GM19025 (cell line): ENCODE measurements around the gene DEPDC5.

Experiments
- ATAC-seq: cut with Tn5 transposase; IDR thresholded peaks from one replicate; pipeline ENCODE4 v1.9.1; 2021; ENCODE audit warnings: mild to moderate bottlenecking, low read depth, moderate library complexity; ENCODE audit not compliant: unreplicated experiment

The DEPDC5 gene

GRCh38 chr22:31883989-31884388 lies 130.2 kb downstream of the DEPDC5 start:
- ATAC-seq = no peak

GRCh38 chr22:31891366-31892079 lies 137.7 kb downstream of the DEPDC5 start:
- no peak for ATAC-seq

GRCh38 chr22:31892080-31892433 lies 138.2 kb downstream of the DEPDC5 start:
- no peak for ATAC-seq

- ATAC-seq = no peak
Measured at GRCh38 chr22:31893460-31893859, 139.6 kb downstream of the DEPDC5 start.

GRCh38 chr22:31895411-31896123 lies 141.7 kb downstream of the DEPDC5 start:
- no peak for ATAC-seq

- ATAC-seq = no peak
Measured at GRCh38 chr22:31896472-31896871, 142.7 kb downstream of the DEPDC5 start.

- no peak for ATAC-seq
Measured at GRCh38 chr22:31897842-31898805, 144.3 kb downstream of the DEPDC5 start.

GRCh38 chr22:31898926-31899325 lies 145.1 kb downstream of the DEPDC5 start:
- no peak for ATAC-seq

- ATAC-seq = no peak
Measured at GRCh38 chr22:31899669-31900068, 145.8 kb downstream of the DEPDC5 start.

- no peak for ATAC-seq
Measured at GRCh38 chr22:31901388-31902137, 147.7 kb downstream of the DEPDC5 start.

- ATAC-seq = no peak
Measured at GRCh38 chr22:31904651-31905050, 150.8 kb downstream of the DEPDC5 start.

GRCh38 chr22:31905356-31905755 lies 151.5 kb downstream of the DEPDC5 start:
- ATAC-seq = no peak

- ATAC-seq = no peak
Measured at GRCh38 chr22:31906086-31906485, 152.3 kb downstream of the DEPDC5 start.

GRCh38 chr22:31906569-31906968 lies 152.8 kb downstream of the DEPDC5 start:
- no peak for ATAC-seq

GRCh38 chr22:31909977-31910376 lies 156.2 kb downstream of the DEPDC5 start:
- ATAC-seq = no peak

GRCh38 chr22:31911565-31912406 lies 158.0 kb downstream of the DEPDC5 start:
- ATAC-seq = no peak

GRCh38 chr22:31912407-31912743 lies 158.6 kb downstream of the DEPDC5 start:
- no peak for ATAC-seq

GRCh38 chr22:31915586-31915985 lies 161.8 kb downstream of the DEPDC5 start:
- no peak for ATAC-seq

- ATAC-seq = peak; percentile 46
Measured at GRCh38 chr22:31917227-31917921, 163.6 kb downstream of the DEPDC5 start.
